Amygdala (tissue), 56 donors: Measurements from ENCODE around the gene ABCC1.
"Not testable (repeated sequence)": the region's sequence is repeated elsewhere in the genome, so short reads cannot be mapped to it uniquely, and the experiment has no call there.

Experiments
- DNase-seq, 56 donors: peaks; one replicate each; lab custom pipeline; 2025; lab: John Stamatoyannopoulos, UW

ABCC1 gene

GRCh38 chr16:16099320-16099719 is 149.9 kb downstream of the ABCC1 start:
- no peak for DNase-seq

GRCh38 chr16:16100631-16101030 is 151.2 kb downstream of the ABCC1 start:
- no peak for DNase-seq

GRCh38 chr16:16101585-16101984 is 152.2 kb downstream of the ABCC1 start:
- no peak for DNase-seq

- DNase-seq = no peak
These were observed 153.3 kb downstream of the ABCC1 start for GRCh38 chr16:16102738-16103137.

GRCh38 chr16:16104132-16104803 is 154.9 kb downstream of the ABCC1 start:
- DNase-seq = not testable (repeated sequence)

- DNase-seq = not testable (repeated sequence)
These were observed 155.4 kb downstream of the ABCC1 start for GRCh38 chr16:16104804-16105141.

GRCh38 chr16:16105646-16106045 is 156.2 kb downstream of the ABCC1 start:
- DNase-seq = no peak

GRCh38 chr16:16106466-16106865 is 157.1 kb downstream of the ABCC1 start:
- no peak for DNase-seq

- no peak for DNase-seq
These were observed 158.4 kb downstream of the ABCC1 start for GRCh38 chr16:16107839-16108238.

GRCh38 chr16:16108759-16109158 is 159.3 kb downstream of the ABCC1 start:
- no peak for DNase-seq

GRCh38 chr16:16109453-16110110 is 160.2 kb downstream of the ABCC1 start:
- no peak for DNase-seq

- DNase-seq = no peak
These were observed 160.7 kb downstream of the ABCC1 start for GRCh38 chr16:16110111-16110490.

GRCh38 chr16:16111639-16112038 is 162.2 kb downstream of the ABCC1 start:
- DNase-seq = no peak

- DNase-seq = no peak
These were observed 163.1 kb downstream of the ABCC1 start for GRCh38 chr16:16112450-16113053.

- no peak for DNase-seq
These were observed 163.7 kb downstream of the ABCC1 start for GRCh38 chr16:16113076-16113475.

- no peak for DNase-seq
These were observed 167.4 kb downstream of the ABCC1 start for GRCh38 chr16:16116841-16117240.

GRCh38 chr16:16118337-16118736 is 168.9 kb downstream of the ABCC1 start:
- DNase-seq = no peak

- peak in 1 of 56 donors; percentile 18 for DNase-seq
These were observed 170.6 kb downstream of the ABCC1 start for GRCh38 chr16:16120044-16120381.

GRCh38 chr16:16120382-16121184 is 171.2 kb downstream of the ABCC1 start:
- peak in 44 of 56 donors; percentile 3 to 66 (median 32) for DNase-seq

- DNase-seq = no peak
These were observed 171.8 kb downstream of the ABCC1 start for GRCh38 chr16:16121185-16121727.

- DNase-seq = no peak
These were observed 172.8 kb downstream of the ABCC1 start for GRCh38 chr16:16122264-16122663.
